ENCODE measurements around the gene ITGB5.
"Not testable (repeated sequence)": the region's sequence is repeated elsewhere in the genome, so short reads cannot be mapped to it uniquely, and the experiment has no call there.

The ITGB5 gene

GRCh38 chr3:124786511-124787241, 100.5 kb downstream of the ITGB5 start:
- DNase-seq: no peak

DNA sequence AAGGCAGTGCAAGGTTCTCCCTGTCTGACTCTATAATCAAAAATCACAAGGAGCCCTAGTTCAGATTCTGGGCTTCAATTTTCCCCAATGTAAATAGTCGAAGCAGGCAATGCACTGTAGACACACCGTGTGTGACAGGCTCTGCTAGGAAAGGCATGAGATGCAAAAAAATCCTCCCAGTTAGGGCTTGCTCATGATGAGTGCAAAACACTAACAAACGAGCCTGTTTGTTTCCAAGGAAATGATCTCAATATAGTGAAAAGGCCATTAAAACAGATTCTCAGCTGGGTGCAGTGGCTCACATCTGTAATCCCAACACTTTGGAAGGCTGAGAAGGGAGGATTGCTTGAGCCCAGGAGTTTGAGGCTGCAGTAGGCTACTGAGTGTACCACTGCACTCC, 101.2 kb downstream of the ITGB5 start:
- DNase-seq: no peak

- DNase-seq: no peak
Observed at GRCh38 chr3:124784686-124785382, 102.3 kb downstream of the ITGB5 start.

DNA sequence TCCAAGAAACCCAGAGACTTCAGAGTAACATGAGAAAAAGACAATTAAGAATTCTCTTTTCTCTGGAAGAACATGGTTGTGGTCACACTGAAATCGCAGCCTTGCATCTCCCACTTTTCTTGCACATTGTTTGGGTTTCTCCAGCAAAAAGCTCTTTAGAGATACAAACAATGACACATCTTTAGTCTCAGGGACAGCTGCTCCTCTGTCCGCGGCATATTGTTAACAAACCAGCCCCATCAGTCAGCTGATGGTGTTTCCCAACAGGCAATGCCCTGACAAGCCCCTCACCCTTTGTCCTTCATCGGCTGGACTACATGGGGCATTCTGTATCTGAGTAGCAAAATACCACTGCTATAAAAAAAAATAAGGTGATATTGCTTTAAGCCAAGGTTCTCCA, 103.5 kb downstream of the ITGB5 start:
- no peak for DNase-seq

DNA sequence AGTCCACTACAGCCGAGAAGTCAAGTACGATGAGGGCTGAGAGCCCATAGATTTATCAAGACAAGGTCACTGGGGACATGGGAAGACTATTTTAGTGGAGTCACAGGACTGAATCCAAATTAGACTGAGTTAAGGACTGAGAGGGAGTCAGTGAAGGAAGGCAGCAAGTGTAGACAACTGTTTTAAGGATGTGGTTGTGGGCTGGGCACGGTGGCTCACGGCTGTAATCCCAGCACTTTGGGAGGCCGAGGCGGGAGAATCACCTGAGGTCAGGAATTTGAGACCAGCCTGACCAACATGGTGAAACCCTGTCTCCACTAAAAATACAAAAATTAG, 104.8 kb downstream of the ITGB5 start:
- not testable (repeated sequence) for DNase-seq

DNA sequence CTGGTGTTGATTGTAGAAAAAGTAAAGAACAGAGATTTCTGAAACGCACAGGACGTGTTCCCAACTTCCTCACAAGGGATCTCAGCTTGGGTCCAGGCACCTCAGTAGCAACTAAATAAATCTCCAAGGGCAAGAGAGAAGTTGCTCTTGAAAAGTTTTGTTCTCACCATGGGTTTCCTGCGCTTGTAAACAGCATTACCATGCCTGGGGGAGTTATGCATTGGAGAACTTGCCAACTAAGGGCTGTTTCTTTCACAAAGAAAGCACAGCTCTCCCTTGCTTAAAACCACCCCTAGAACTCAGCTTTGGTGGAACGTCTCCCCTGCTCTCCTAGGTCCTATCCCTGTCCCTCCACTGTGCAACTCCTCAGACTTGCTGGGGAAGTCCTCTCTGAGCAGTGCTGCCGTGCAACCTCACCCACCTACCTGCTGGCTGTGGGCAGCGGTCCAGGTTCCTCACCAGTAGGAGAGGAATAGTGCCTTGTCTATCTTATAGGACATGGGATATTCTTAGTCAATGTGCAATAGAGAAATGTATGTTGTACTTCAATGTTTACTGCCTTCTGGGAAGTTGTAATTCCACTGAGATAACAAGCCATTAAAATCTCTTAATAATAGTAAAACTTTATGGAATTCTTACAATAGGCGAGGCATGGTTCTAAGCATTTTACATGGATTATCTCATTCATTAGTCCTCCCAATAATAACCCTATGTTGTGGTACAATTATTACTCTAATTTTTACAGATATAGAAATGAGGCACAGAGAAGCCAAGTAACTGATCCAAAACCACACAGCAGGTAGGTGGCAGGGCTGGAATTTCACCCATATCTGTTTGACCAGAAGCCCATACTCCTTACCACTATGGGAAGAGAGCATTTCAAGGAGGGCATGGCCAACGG, 105.4 kb downstream of the ITGB5 start:
- no peak for DNase-seq

GRCh38 chr3:124780761-124781475, 106.2 kb downstream of the ITGB5 start:
- DNase-seq: peak in 1 of 2 experiments; percentile 30

DNA sequence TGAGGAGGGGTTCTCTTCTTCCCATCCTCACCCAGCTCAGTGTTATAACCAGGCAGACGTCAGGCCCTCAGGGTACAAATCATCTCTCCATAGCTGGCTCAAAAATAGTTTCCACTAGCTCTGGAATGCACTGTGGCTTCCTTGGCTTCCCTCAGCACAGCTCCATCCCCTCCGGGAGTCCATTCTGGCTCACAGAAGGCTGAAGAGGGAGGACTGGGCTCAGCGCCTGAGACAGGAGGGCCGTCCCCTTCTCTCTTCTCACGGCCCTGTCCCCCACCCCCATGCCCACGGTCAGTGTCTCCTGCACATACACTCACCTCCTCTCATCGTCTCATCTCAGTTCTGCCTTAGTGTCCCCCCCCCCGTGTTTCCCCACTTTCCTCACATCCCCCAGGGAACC, 106.8 kb downstream of the ITGB5 start:
- peak; percentile 23 to 41 for DNase-seq

DNA sequence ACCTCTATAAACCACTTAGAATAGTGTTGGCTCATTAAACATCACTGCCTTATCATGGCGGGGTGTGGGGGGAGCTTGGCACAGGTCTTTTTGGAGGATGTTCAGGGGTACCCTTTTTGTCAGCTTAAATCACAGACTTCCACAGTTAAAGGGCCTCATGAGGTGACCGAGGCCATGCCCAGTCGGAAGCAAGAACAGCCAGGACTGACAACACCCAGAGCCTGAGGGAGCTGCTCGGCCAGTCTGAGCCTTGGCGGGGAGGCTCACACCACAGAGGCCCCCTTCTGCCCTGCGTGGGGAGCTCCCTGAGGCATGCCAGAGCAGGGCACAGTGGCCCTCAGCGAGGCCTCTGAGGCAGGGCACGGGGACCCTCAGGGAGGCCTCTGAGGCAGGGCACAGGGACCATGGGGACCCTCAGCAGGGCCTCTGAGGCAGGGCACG, 107.4 kb downstream of the ITGB5 start:
- no peak for DNase-seq

DNA sequence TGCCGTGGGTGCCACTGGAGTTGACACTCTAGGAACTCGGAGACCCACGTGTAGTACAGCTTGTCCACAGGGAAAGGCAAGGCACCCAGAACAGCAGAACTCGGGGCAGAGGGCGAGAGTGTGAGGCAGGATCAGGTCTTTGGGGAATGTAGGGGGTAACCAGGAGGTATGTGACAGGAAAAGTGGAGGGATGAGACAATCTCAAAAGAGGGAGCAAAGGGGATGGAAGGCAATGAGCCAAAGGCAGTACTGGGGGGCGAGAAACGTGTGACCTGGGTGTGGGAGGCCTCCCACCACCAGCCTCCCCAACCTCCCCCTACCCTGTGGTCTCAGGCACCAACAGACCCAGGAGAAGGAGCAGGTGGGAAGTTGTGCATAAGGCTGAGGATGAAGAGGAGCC, 108.0 kb downstream of the ITGB5 start:
- no peak for DNase-seq

GRCh38 chr3:124777762-124778470, 109.2 kb downstream of the ITGB5 start:
- no peak for DNase-seq

DNA sequence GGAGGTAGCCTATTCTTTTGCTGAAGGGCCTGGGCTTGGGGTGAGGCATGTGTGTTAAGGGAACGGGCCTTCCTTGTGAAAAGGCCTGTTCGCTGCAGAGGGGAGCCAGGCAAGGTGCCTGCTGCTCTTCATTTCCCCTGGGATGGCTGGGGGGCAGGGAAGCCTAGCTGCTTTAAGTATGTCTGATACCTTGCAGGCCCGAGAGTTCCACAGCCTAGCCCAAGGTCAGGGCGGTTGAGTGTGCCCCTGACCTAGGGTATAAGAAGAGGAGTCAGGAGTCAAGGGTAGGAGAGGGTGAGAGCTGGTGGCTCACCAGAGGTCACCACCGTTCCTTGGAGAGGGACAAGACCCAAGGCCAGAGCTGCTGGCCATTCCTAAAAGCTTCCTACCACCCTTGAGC, 110.3 kb downstream of the ITGB5 start:
- no peak for DNase-seq

DNA sequence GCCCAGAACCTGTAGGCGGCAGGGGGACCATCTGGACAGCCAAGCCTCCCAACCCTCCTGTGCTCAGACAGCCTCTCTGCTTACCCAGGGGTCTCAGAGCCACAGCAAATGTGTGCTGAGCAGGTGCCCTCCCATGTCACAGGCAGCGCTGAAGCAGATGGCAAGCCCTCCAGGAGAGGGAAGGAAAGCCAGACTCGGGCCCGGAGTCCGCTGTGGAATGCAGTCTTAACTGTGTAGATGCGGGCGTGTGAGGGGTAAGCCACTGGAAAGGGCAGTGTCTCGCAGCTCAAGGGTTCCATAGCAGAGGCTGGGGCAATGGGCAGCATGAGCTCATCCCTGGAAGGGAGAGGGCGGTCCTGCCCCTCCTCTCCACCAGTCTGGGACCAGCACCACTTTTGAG, 111.3 kb downstream of the ITGB5 start:
- DNase-seq: peak in 1 of 2 experiments; percentile 32

DNA sequence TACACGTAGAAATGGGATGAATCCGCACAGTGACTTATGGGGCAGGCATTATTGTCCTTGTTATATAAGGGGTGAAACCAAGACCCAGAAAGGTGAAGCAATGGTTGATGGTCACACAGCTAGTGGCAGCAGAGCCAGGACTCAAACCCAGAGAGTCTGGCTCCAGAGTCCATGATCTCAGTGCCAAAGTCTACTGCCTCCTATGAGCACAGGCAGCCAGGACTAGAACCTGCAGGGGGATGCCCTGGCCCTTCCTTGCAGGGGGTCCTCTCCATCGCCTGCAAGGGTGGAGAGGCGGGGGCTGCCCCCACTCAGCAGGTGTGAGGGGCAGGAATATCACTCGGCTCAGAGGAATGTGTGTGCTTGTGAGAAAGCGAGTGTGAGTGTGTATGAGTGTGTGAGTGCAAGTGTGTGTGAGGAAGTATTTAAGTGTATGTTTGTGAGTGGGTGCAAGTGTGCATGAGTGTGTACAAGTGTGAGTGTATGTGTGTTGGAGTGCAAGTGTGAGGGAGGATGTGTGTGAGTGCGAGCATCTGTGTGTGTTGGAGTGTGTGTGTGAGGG, 112.2 kb downstream of the ITGB5 start:
- DNase-seq: no peak

DNA sequence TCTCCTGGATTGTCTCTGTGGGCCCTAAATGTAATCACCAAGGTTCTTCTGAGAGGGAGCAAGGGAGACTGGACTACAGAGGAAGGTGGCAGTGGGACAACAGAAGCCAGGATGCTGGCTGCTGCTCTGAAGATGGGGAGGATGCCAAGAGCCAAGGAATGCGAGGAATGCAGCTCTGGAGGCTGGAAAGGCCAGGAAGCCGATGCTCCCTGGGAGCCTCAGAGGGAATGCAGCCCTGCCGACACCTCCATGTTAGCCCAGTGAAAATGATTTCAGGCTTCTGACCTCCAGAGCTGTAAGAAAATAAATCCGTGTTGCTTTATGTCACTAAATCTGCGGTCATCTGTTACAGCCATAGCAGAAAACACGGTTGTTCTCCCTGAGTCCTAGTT, 112.8 kb downstream of the ITGB5 start:
- peak in 1 of 2 experiments; percentile 67 for DNase-seq

- no peak for DNase-seq
Observed at GRCh38 chr3:124773351-124774326, 113.5 kb downstream of the ITGB5 start.

DNA sequence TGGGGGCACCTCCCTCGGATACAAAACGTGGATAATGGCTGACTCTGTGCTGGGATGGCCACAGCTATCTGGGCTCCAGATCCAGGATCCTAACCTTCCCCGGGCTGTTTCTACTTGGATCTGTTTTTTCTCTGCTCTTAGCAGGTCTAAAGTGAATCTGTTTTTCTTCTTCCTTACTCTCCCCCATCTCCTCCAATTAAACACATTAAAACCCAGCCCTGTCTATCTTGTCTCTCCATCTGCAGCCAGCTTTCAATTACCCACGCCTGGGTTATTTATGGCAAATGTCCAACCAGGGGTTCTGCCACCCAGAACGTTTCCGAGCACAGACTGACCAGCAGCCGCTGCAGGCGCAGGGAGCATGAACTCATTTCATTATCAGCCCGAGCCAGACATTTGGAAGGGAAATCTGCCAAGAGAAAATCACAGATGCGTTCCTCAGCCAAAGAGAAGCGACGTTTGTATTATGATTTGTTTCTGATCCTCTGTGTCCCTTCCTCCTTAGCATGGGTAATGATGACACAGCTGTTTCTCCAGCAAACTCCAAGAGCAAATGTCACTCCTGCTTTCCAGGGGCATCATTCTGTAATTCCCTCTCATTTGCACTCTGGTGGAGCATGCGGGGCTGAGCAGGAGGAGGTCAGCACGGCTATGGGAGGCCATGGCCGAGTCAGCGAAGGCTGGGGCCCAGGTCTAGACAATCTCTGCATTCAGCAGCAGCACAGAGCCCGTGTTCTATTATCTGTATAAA, 114.9 kb downstream of the ITGB5 start:
- peak; percentile 73 to 89 for DNase-seq

- DNase-seq: no peak
Observed at GRCh38 chr3:124771083-124771445, 116.1 kb downstream of the ITGB5 start.

- DNase-seq: no peak
Observed at GRCh38 chr3:124770336-124771082, 116.7 kb downstream of the ITGB5 start.
